ENCODE results near the gene GPATCH2L. TPM values are rescaled to one million over a fixed set of nuclear protein-coding genes. Genes with fewer than 3 reads are reported as not detected.

The GPATCH2L gene
- total RNA-seq, 3 donors from 2014 or later = 33.9 to 59.3 (median 40.9) TPM

GRCh38 chr14:76131071-76131965, 20.4 kb upstream of the GPATCH2L start:
- no peak for TF ChIP-seq CTCF (IDR thresholded peaks at IDR 0.05)
- DNase-seq = no peak

GRCh38 chr14:76133103-76133502, 18.6 kb upstream of the GPATCH2L start:
- no peak for ATAC-seq

More at GRCh38 chr14:76131071-76131965, 20.4 kb upstream of the GPATCH2L start:
- no peaks in the 10 kb centered on the region for H3K36me3 ChIP-seq (ENCODE audit: low read depth)
- ATAC-seq = no peak
- no peak overlapping the region for H3K4me3 ChIP-seq
- H3K9me3 ChIP-seq = no peaks in the 10 kb centered on the region
- intact Hi-C loops (cut with DNase I, micrococcal nuclease) = no loop called here
- no peaks in the 10 kb centered on the region for H3K4me1 ChIP-seq (ENCODE audit: low read depth)

GRCh38 chr14:76134231-76134630, 17.5 kb upstream of the GPATCH2L start:
- Histone ChIP-seq H3K4me1 (ENCODE audit: low read depth) (no peaks in the 10 kb centered on the region), H3K36me3 (ENCODE audit: low read depth) (no peaks in the 10 kb centered on the region), H3K4me3 (no peak overlapping the region), H3K9me3 (no peaks in the 10 kb centered on the region)
- ATAC-seq = no peak
- no peak for DNase-seq
- intact Hi-C loops (cut with DNase I, micrococcal nuclease) = no loop called here
- no peak for TF ChIP-seq CTCF (IDR thresholded peaks at IDR 0.05)

More at GRCh38 chr14:76133103-76133502, 18.6 kb upstream of the GPATCH2L start:
- H3K4me1 ChIP-seq (ENCODE audit: low read depth) = no peaks in the 10 kb centered on the region
- no peaks in the 10 kb centered on the region for H3K36me3 ChIP-seq (ENCODE audit: low read depth)
- no peaks in the 10 kb centered on the region for H3K9me3 ChIP-seq
- intact Hi-C loops (cut with DNase I, micrococcal nuclease) = no loop called here
- H3K4me3 ChIP-seq = no peak overlapping the region
- DNase-seq = no peak
- no peak for TF ChIP-seq CTCF (IDR thresholded peaks at IDR 0.05)

- no peaks in the 10 kb centered on the region for H3K9me3 ChIP-seq
- intact Hi-C loops (cut with DNase I, micrococcal nuclease) = no loop called here
- H3K36me3 ChIP-seq (ENCODE audit: low read depth) = no peaks in the 10 kb centered on the region
- ATAC-seq (no peak), DNase-seq (no peak)
- no peaks in the 10 kb centered on the region for H3K4me1 ChIP-seq (ENCODE audit: low read depth)
- no peak overlapping the region for H3K4me3 ChIP-seq
- no peak for TF ChIP-seq CTCF (IDR thresholded peaks at IDR 0.05)
Measured at GRCh38 chr14:76135722-76136121, 16.0 kb upstream of the GPATCH2L start.

GRCh38 chr14:76136476-76137110, 15.1 kb upstream of the GPATCH2L start:
- Histone ChIP-seq H3K9me3 (no peaks in the 10 kb centered on the region), H3K36me3 (ENCODE audit: low read depth) (no peaks in the 10 kb centered on the region), H3K4me1 (ENCODE audit: low read depth) (no peaks in the 10 kb centered on the region), H3K4me3 (no peak overlapping the region)
- no peak for TF ChIP-seq CTCF (IDR thresholded peaks at IDR 0.05)
- DNase-seq = no peak
- intact Hi-C loops (cut with DNase I, micrococcal nuclease) = no loop called here
- no peak for ATAC-seq

All from mucosa of descending colon (tissue), 3 donors.